Endothelial cell of umbilical vein (primary cell): ENCODE data around the gene COL6A3. TPM values are rescaled to one million over a fixed set of nuclear protein-coding genes. Genes with fewer than 3 reads are reported as not detected.

ENCODE experiments used
- BruUV-seq: library from RNA; stranded (reverse); fragments of 400-500 nt; replicated peaks from 2 replicates; lab custom pipeline; 2021; lab: Mats Ljungman, UMichigan
- CTCF ChIA-PET: fragments of 300-600, 350-600 bp; sonication (Branson Sonifier 250); formaldehyde crosslinking; loops from one replicate; lab custom pipeline; 2021; ENCODE audit warnings: antibody characterized with exemption, inconsistent platforms; lab: Charles Lee
- POLR2A ChIA-PET: fragments of 300-600, 350-600 bp; sonication (Branson Sonifier 250); formaldehyde crosslinking; loops from one replicate; lab custom pipeline; 2021; ENCODE audit warnings: antibody characterized with exemption, inconsistent platforms; lab: Charles Lee
- DNase-seq: peaks from one replicate; pipeline ENCODE4 v3.0.0-alpha.2; 2011; ENCODE audit warnings: low read depth, low spot score
- FAIRE-seq: peaks from 2 replicates; lab custom pipeline; 2011; peaks lifted over from hg19 to GRCh38; lab: Jason Lieb, UNC
- H2AFZ ChIP-seq: 2 replicates; pipeline ENCODE4 v1.6.0; 2012; ENCODE audit warnings: low read depth, low read length, control low read depth, inconsistent platforms
- H3K27ac ChIP-seq: 2 replicates; pipeline ENCODE4 v1.5.1; 2011; ENCODE audit warnings: low read depth, mild to moderate bottlenecking, control low read depth, low read length, moderate library complexity; ENCODE audit not compliant: insufficient read depth
- H3K27me3 ChIP-seq, 2 experiments: 2 replicates each; pipeline versions ENCODE4 v1.6.0 to v1.6.1; 2011; ENCODE audit warnings: low read length in 2 of 2, mixed read lengths in 1 of 2; ENCODE audit not compliant: control insufficient read depth in 2 of 2, insufficient read depth in 2 of 2
- H3K36me3 ChIP-seq, 2 experiments: 2 replicates in 1 of 2; 3 replicates in 1 of 2; pipeline ENCODE4 v1.5.1; 2011; ENCODE audit warnings: low read length in 2 of 2, mild to moderate bottlenecking in 1 of 2, moderate library complexity in 1 of 2; ENCODE audit not compliant: control insufficient read depth in 2 of 2, insufficient read depth in 2 of 2; ENCODE audit errors: extremely low read depth in 1 of 2
- H3K4me1 ChIP-seq: 3 replicates; pipeline ENCODE4 v1.5.1; 2011; ENCODE audit warnings: mild to moderate bottlenecking, low read length; ENCODE audit not compliant: control insufficient read depth, insufficient read depth; ENCODE audit errors: extremely low read depth
- H3K4me2 ChIP-seq: 2 replicates; pipeline ENCODE4 v1.6.1; 2011; ENCODE audit warnings: low read length, control low read depth, mixed read lengths; ENCODE audit not compliant: insufficient read depth
- H3K4me3 ChIP-seq, 3 experiments: fragments of 200-600 bp in 1 of 3; sonication (generic), shearing (Covaris generic) in 1 of 3; replicated peaks in 1 of 3; 2 replicates each; pipeline ENCODE4 v1.5.1; 2011 to 2016; ENCODE audit warnings: control low read depth in 3 of 3, low read length in 3 of 3, mild to moderate bottlenecking in 2 of 3, inconsistent platforms in 1 of 3, low read depth in 1 of 3, moderate library complexity in 1 of 3; ENCODE audit not compliant: insufficient read depth in 1 of 3
- H3K79me2 ChIP-seq: 2 replicates; pipeline ENCODE4 v1.6.0; 2012; ENCODE audit warnings: low read length, inconsistent platforms; ENCODE audit not compliant: control insufficient read depth, insufficient read depth
- H3K9ac ChIP-seq: replicated peaks from 2 replicates; pipeline ENCODE3; 2011; ENCODE audit warnings: low read length, control low read depth; ENCODE audit not compliant: insufficient read depth; ENCODE audit errors: extremely low read depth
- H3K9me1 ChIP-seq: replicated peaks from 3 replicates; pipeline ENCODE4 v1.6.0; 2011; ENCODE audit warnings: mild to moderate bottlenecking, low read length; ENCODE audit not compliant: control insufficient read depth, insufficient read depth; ENCODE audit errors: extremely low read depth
- H3K9me3 ChIP-seq: replicated peaks from 2 replicates; pipeline ENCODE4 v1.5.1; 2012; ENCODE audit warnings: low read length, inconsistent platforms; ENCODE audit not compliant: control insufficient read depth, insufficient read depth
- H4K20me1 ChIP-seq: replicated peaks from 2 replicates; pipeline ENCODE3; 2011; ENCODE audit warnings: mild to moderate bottlenecking, low read length; ENCODE audit not compliant: control insufficient read depth, insufficient read depth; ENCODE audit errors: extremely low read depth
- CTCF ChIP-seq, 2 donors: IDR thresholded peaks; 1 replicate in 1 of 2; 2 replicates in 1 of 2; pipeline ENCODE4 v1.5.1; 2011; ENCODE audit warnings: low read length in 2 of 2, mild to moderate bottlenecking in 2 of 2, moderate library complexity in 2 of 2, control low read depth in 1 of 2, inconsistent platforms in 1 of 2, low read depth in 1 of 2; ENCODE audit not compliant: insufficient read depth in 1 of 2; ENCODE audit errors: extremely low read depth in 1 of 2
- EZH2 ChIP-seq: IDR thresholded peaks from 2 replicates; pipeline ENCODE4 v1.6.1; 2012; ENCODE audit warnings: borderline replicate concordance, low read depth, mild to moderate bottlenecking, moderate library complexity, low read length, inconsistent platforms; ENCODE audit not compliant: severe bottlenecking
- FOS ChIP-seq: IDR thresholded peaks from 2 replicates; pipeline ENCODE4 v1.6.1; 2011; ENCODE audit warnings: mild to moderate bottlenecking, low read length, moderate library complexity, borderline replicate concordance; ENCODE audit not compliant: insufficient read depth
- GATA2 ChIP-seq: IDR thresholded peaks from 2 replicates; pipeline ENCODE4 v1.7.0; 2011; ENCODE audit warnings: low read depth, mild to moderate bottlenecking, moderate library complexity, mixed read lengths, low read length; ENCODE audit not compliant: insufficient read length, insufficient read depth
- JUN ChIP-seq: IDR thresholded peaks from 2 replicates; pipeline ENCODE4 v1.6.1; 2011; ENCODE audit warnings: borderline replicate concordance, low read depth; ENCODE audit not compliant: insufficient read length, insufficient read depth
- MAX ChIP-seq: IDR thresholded peaks from 2 replicates; pipeline ENCODE4 v1.6.1; 2011; ENCODE audit not compliant: insufficient read depth, insufficient read length
- MYC ChIP-seq: IDR thresholded peaks from one replicate; pipeline ENCODE4 v1.6.1; 2011; ENCODE audit warnings: mild to moderate bottlenecking, low read depth, low read length
- POLR2A ChIP-seq: IDR thresholded peaks from 2 replicates; pipeline ENCODE4 v1.6.1; 2012; ENCODE audit warnings: low read depth, mild to moderate bottlenecking, control low read depth, low read length
- POLR2AphosphoS5 ChIP-seq: IDR thresholded peaks from 2 replicates; pipeline ENCODE4 v1.6.1; 2012; ENCODE audit warnings: low read depth, mild to moderate bottlenecking, control low read depth, low read length, moderate library complexity; ENCODE audit not compliant: insufficient read depth
- dilution Hi-C: fragments of 300-500 bp; cut with MboI; formaldehyde crosslinking; loops from one replicate; pipeline ENCODE4 v1.15.0; 2019; ENCODE audit warnings: low sequenced_read_pairs; ENCODE audit not compliant: extremely low pct_ligation_motif_present
- intact Hi-C: fragments of 100-400 bp; cut with micrococcal nuclease; formaldehyde crosslinking; loops from one replicate; pipeline ENCODE4 v1.10.0; 2022
- polyA plus RNA-seq, 4 experiments: library from polyadenylated mRNA; depleted of rRNA in 3 of 4; stranded (reverse) in 3 of 4; unstranded in 1 of 4; fragments of >200 nt; gene quantifications; 2 replicates each; pipeline versions ENCODE4 v1.2.1 to v1.2.3, GENCODE V29; 2011 to 2012; ENCODE audit warnings: missing spikeins in 1 of 4
- total RNA-seq: library from RNA; stranded (reverse); gene quantifications from 2 replicates; pipeline ENCODE4 v1.2.3, GENCODE V29; 2021

The COL6A3 gene
- total and polyA plus RNA-seq, 2 donors (not counting 3 experiments of a cell fraction or from before 2014, with no cell fraction given) = 0.03 TPM; not detected in 1

GRCh38 chr2:237326266-237327171, 87.4 kb downstream of the COL6A3 start:
- no peak for TF ChIP-seq POLR2A
- TF ChIP-seq MYC = no peak
- no peak for TF ChIP-seq GATA2
- TF ChIP-seq CTCF (IDR thresholded peaks at IDR 0.05; ENCODE audit: extremely low read depth in 1 of 2, insufficient read depth in 1 of 2, low read depth in 1 of 2, low read length in 2 of 2) = no peak
- TF ChIP-seq EZH2 = no peak
- no peak for TF ChIP-seq JUN
- TF ChIP-seq MAX = no peak
- no peak for TF ChIP-seq FOS
- TF ChIP-seq POLR2AphosphoS5 = no peak
- Histone ChIP-seq H4K20me1 (no peaks in the 10 kb centered on the region), H3K9me1 (no peaks in the 10 kb centered on the region), H3K4me1 (no peaks in the 10 kb centered on the region), H3K9ac (no peak overlapping the region), H3K4me2 (no peak overlapping the region), H2AFZ (no peak overlapping the region), H3K27ac (no peak overlapping the region), H3K79me2 (no peaks in the 10 kb centered on the region), H3K9me3 (no peaks in the 10 kb centered on the region), H3K36me3 (no peaks in the 10 kb centered on the region), H3K27me3 (peaks cover 3 to 16% of the 10 kb centered on the region in 2 experiments), H3K4me3 (no peak overlapping the region)
- BruUV-seq = no TSS peak
- dilution Hi-C loops (no loop called here), intact Hi-C loops (no loop called here)
- no peak for FAIRE-seq
- ChIA-PET POLR2A (interaction anchor here (0.5 kb wide), 1 partner anchor 1306 kb away, joined by 3 read pairs; no protein-coding TSS in a partner anchor), CTCF (interaction anchor here (0.9 to 1.3 kb wide), 2 partner anchors 11 to 161 kb away, joined by 3 to 6 read pairs; no protein-coding TSS in a partner anchor)
- DNase-seq = peak; percentile 24
